Astrocyte (in vitro differentiated cells and primary cell): ENCODE measurements around the gene ATP2A2. TPM values are rescaled to one million over a fixed set of nuclear protein-coding genes. Genes with fewer than 3 reads are reported as not detected.

ENCODE experiments used
- DNase-seq: peaks from one replicate; pipeline ENCODE4 v3.0.0-alpha.2; 2010; ENCODE audit warnings: low read depth
- FAIRE-seq: peaks from 2 replicates; lab custom pipeline; 2011; peaks lifted over from hg19 to GRCh38; lab: Jason Lieb, UNC
- H2AFZ ChIP-seq: 2 replicates; pipeline ENCODE4 v1.6.0; 2012; ENCODE audit warnings: low read depth, low read length, inconsistent platforms
- H3K27ac ChIP-seq: 2 replicates; pipeline ENCODE4 v1.5.1; 2011; ENCODE audit warnings: low read depth, low read length, inconsistent platforms
- H3K27me3 ChIP-seq: 2 replicates; pipeline ENCODE4 v1.6.0; 2011; ENCODE audit warnings: low read length, inconsistent platforms; ENCODE audit not compliant: insufficient read depth
- H3K36me3 ChIP-seq: 2 replicates; pipeline ENCODE4 v1.5.1; 2011; ENCODE audit warnings: low read length, inconsistent platforms; ENCODE audit not compliant: insufficient read depth
- H3K4me1 ChIP-seq: 2 replicates; pipeline ENCODE4 v1.5.1; 2011; ENCODE audit warnings: low read length, inconsistent platforms; ENCODE audit not compliant: insufficient read depth
- H3K4me2 ChIP-seq: 2 replicates; pipeline ENCODE4 v1.6.0; 2012; ENCODE audit warnings: low read length, inconsistent platforms
- H3K4me3 ChIP-seq: 2 replicates; pipeline ENCODE4 v1.5.1; 2011; ENCODE audit warnings: low read depth, mild to moderate bottlenecking, low read length, inconsistent platforms; ENCODE audit not compliant: insufficient read depth
- H3K79me2 ChIP-seq: 2 replicates; pipeline ENCODE4 v1.6.0; 2012; ENCODE audit warnings: mild to moderate bottlenecking, low read length, inconsistent platforms; ENCODE audit not compliant: insufficient read depth
- H3K9ac ChIP-seq: 2 replicates; pipeline ENCODE4 v1.6.0; 2012; ENCODE audit warnings: mild to moderate bottlenecking, low read length, inconsistent platforms
- H3K9me3 ChIP-seq: 2 replicates; pipeline ENCODE4 v1.5.1; 2012; ENCODE audit warnings: low read depth, mild to moderate bottlenecking, low read length, inconsistent platforms; ENCODE audit not compliant: insufficient read depth
- H4K20me1 ChIP-seq: 2 replicates; pipeline ENCODE4 v1.6.0; 2012; ENCODE audit warnings: low read length, inconsistent platforms; ENCODE audit not compliant: insufficient read depth
- H3K27ac Mint-ChIP-seq: one replicate; pipeline ENCODE4 v1.8.0; 2021; ENCODE audit warnings: mild to moderate bottlenecking, mixed read lengths; ENCODE audit not compliant: unreplicated experiment
- H3K27me3 Mint-ChIP-seq: one replicate; pipeline ENCODE4 v1.8.0; 2021; ENCODE audit warnings: low read depth, mixed read lengths; ENCODE audit not compliant: unreplicated experiment
- H3K36me3 Mint-ChIP-seq: one replicate; pipeline ENCODE4 v1.8.0; 2021; ENCODE audit warnings: low read depth, mixed read lengths; ENCODE audit not compliant: unreplicated experiment
- H3K4me1 Mint-ChIP-seq: one replicate; pipeline ENCODE4 v1.8.0; 2021; ENCODE audit warnings: low read depth, mixed read lengths; ENCODE audit not compliant: unreplicated experiment
- H3K4me3 Mint-ChIP-seq: one replicate; pipeline ENCODE4 v1.8.0; 2021; ENCODE audit warnings: mild to moderate bottlenecking, moderate library complexity, mixed read lengths; ENCODE audit not compliant: unreplicated experiment
- H3K9me3 Mint-ChIP-seq: one replicate; pipeline ENCODE4 v1.8.0; 2021; ENCODE audit warnings: mild to moderate bottlenecking, mixed read lengths; ENCODE audit not compliant: unreplicated experiment
- CTCF ChIP-seq: IDR thresholded peaks from 2 replicates; pipeline ENCODE4 v1.5.1; 2011; ENCODE audit warnings: low read depth, mild to moderate bottlenecking, inconsistent platforms, low read length, moderate library complexity; ENCODE audit not compliant: insufficient read depth
- EZH2 ChIP-seq: IDR thresholded peaks from 2 replicates; pipeline ENCODE4 v1.6.1; 2012; ENCODE audit warnings: mild to moderate bottlenecking, low read length, inconsistent platforms; ENCODE audit not compliant: insufficient read depth
- total RNA-seq: library from RNA; stranded (reverse); gene quantifications from 2 replicates; pipeline ENCODE4 v1.2.1, GENCODE V29; 2021

Gene ATP2A2
- total RNA-seq, 1 donor from 2014 or later, result 262 TPM

- H3K4me3 Mint-ChIP-seq, result no peak overlapping the region
- peak overlapping the region; percentile 66 for H3K27ac Mint-ChIP-seq
- no peak overlapping the region for H3K4me3 ChIP-seq
- H3K27ac ChIP-seq, result no peak overlapping the region
- no peaks in the 10 kb centered on the region for H3K27me3 Mint-ChIP-seq
- no peaks in the 10 kb centered on the region for H3K36me3 ChIP-seq
- no peaks in the 10 kb centered on the region for H3K9me3 Mint-ChIP-seq
- TF ChIP-seq CTCF (no peak), EZH2 (no peak)
- peaks cover 2% of the 10 kb centered on the region for H3K4me1 Mint-ChIP-seq
- no peak overlapping the region for H3K9ac ChIP-seq
- FAIRE-seq (no peak), DNase-seq (no peak)
- H3K9me3 ChIP-seq, result no peaks in the 10 kb centered on the region
- no peak overlapping the region for H3K4me2 ChIP-seq
- no peaks in the 10 kb centered on the region for H4K20me1 ChIP-seq
- no peak overlapping the region for H2AFZ ChIP-seq
- H3K36me3 Mint-ChIP-seq, result peaks cover 5% of the 10 kb centered on the region
- no peaks in the 10 kb centered on the region for H3K27me3 ChIP-seq
- H3K4me1 ChIP-seq, result no peaks in the 10 kb centered on the region
- no peaks in the 10 kb centered on the region for H3K79me2 ChIP-seq
These were observed 84.7 kb downstream of the ATP2A2 start for GRCh38 chr12:110365489-110366320.

- no peaks in the 10 kb centered on the region for H4K20me1 ChIP-seq
- DNase-seq (no peak), FAIRE-seq (no peak)
- Mint-ChIP-seq H3K4me3 (no peak overlapping the region), H3K4me1 (peaks cover 2% of the 10 kb centered on the region), H3K27ac (peak overlapping the region; percentile 12), H3K27me3 (no peaks in the 10 kb centered on the region), H3K9me3 (no peaks in the 10 kb centered on the region), H3K36me3 (peaks cover 5% of the 10 kb centered on the region)
- no peak overlapping the region for H2AFZ ChIP-seq
- H3K36me3 ChIP-seq, result no peaks in the 10 kb centered on the region
- H3K9me3 ChIP-seq, result no peaks in the 10 kb centered on the region
- H3K79me2 ChIP-seq, result no peaks in the 10 kb centered on the region
- H3K9ac ChIP-seq, result no peak overlapping the region
- H3K27me3 ChIP-seq, result no peaks in the 10 kb centered on the region
- no peak overlapping the region for H3K4me3 ChIP-seq
- no peaks in the 10 kb centered on the region for H3K4me1 ChIP-seq
- no peak overlapping the region for H3K4me2 ChIP-seq
- TF ChIP-seq EZH2, result no peak
- TF ChIP-seq CTCF, result no peak
- no peak overlapping the region for H3K27ac ChIP-seq
These were observed 85.5 kb downstream of the ATP2A2 start for GRCh38 chr12:110366321-110367142.
